Measurements from ENCODE around the gene IARS1.

The IARS1 gene

GRCh38 chr9:92295240-92295790 lies 1.8 kb upstream of the IARS1 start:
- no peak for DNase-seq (ENCODE audit: low read depth in 2 of 2)

- DNase-seq (ENCODE audit: low read depth in 2 of 2) = no peak
Measured at GRCh38 chr9:92294297-92294676, 790 bp upstream of the IARS1 start.

GRCh38 chr9:92293075-92293354 lies 482 bp downstream of the IARS1 start:
- DNase-seq (ENCODE audit: low read depth in 2 of 2) = no peak

GRCh38 chr9:92292338-92293074 lies 991 bp downstream of the IARS1 start:
- no peak for DNase-seq (ENCODE audit: low read depth in 2 of 2)

GRCh38 chr9:92291577-92291976 lies 1.9 kb downstream of the IARS1 start:
- DNase-seq (ENCODE audit: low read depth in 2 of 2) = no peak

- no peak for DNase-seq (ENCODE audit: low read depth in 2 of 2)
Measured at GRCh38 chr9:92290785-92291429, 2.6 kb downstream of the IARS1 start.

- no peak for DNase-seq (ENCODE audit: low read depth in 2 of 2)
Measured at GRCh38 chr9:92289708-92290390, 3.6 kb downstream of the IARS1 start.

GRCh38 chr9:92279302-92279701 lies 14.2 kb downstream of the IARS1 start:
- no peak for DNase-seq (ENCODE audit: low read depth in 2 of 2)

- no peak for DNase-seq (ENCODE audit: low read depth in 2 of 2)
Measured at GRCh38 chr9:92278110-92278509, 15.4 kb downstream of the IARS1 start.

GRCh38 chr9:92276331-92277032 lies 17.0 kb downstream of the IARS1 start:
- no peak for DNase-seq (ENCODE audit: low read depth in 2 of 2)

GRCh38 chr9:92275541-92275940 lies 18.0 kb downstream of the IARS1 start:
- no peak for DNase-seq (ENCODE audit: low read depth in 2 of 2)

- DNase-seq (ENCODE audit: low read depth in 2 of 2) = no peak
Measured at GRCh38 chr9:92270511-92270910, 23.0 kb downstream of the IARS1 start.

GRCh38 chr9:92266486-92266885 lies 27.0 kb downstream of the IARS1 start:
- DNase-seq (ENCODE audit: low read depth in 2 of 2) = no peak

GRCh38 chr9:92265154-92265553 lies 28.3 kb downstream of the IARS1 start:
- DNase-seq (ENCODE audit: low read depth in 2 of 2) = no peak

GRCh38 chr9:92263131-92263530 lies 30.4 kb downstream of the IARS1 start:
- DNase-seq (ENCODE audit: low read depth in 2 of 2) = no peak

GRCh38 chr9:92257327-92257726 lies 36.2 kb downstream of the IARS1 start:
- DNase-seq (ENCODE audit: low read depth in 2 of 2) = no peak

- DNase-seq (ENCODE audit: low read depth in 2 of 2) = no peak
Measured at GRCh38 chr9:92254381-92255337, 38.8 kb downstream of the IARS1 start.

GRCh38 chr9:92253656-92254055 lies 39.8 kb downstream of the IARS1 start:
- DNase-seq (ENCODE audit: low read depth in 2 of 2) = no peak

- no peak for DNase-seq (ENCODE audit: low read depth in 2 of 2)
Measured at GRCh38 chr9:92247981-92248380, 45.5 kb downstream of the IARS1 start.

GRCh38 chr9:92247296-92247695 lies 46.2 kb downstream of the IARS1 start:
- no peak for DNase-seq (ENCODE audit: low read depth in 2 of 2)

All from stimulated activated CD8-positive, alpha-beta memory T cell treated with anti-CD3 and anti-CD28 coated beads, Interleukin-2, amount 100 ng/mL, for 48 hours (primary cell).